Measurements from ENCODE around the gene TAMALIN.
"Not testable (repeated sequence)": the region's sequence is repeated elsewhere in the genome, so short reads cannot be mapped to it uniquely, and the experiment has no call there.

Gene TAMALIN

GRCh38 chr12:51972849-51973273, 33.9 kb upstream of the TAMALIN start:
- no peak for DNase-seq (ENCODE audit: low spot score)
- in situ Hi-C loops (cut with MboI; ENCODE audit: low pct_unique_long_range_greater_than_20kb, low sequenced_read_pairs, unreplicated experiment): loop anchor here (10.0 kb wide), 1 partner anchor 78 kb away; no protein-coding TSS in a partner anchor
- TF ChIP-seq CTCF (IDR thresholded peaks at IDR 0.05; ENCODE audit: extremely low read depth, insufficient read depth, missing control alignments): no peak

DNA sequence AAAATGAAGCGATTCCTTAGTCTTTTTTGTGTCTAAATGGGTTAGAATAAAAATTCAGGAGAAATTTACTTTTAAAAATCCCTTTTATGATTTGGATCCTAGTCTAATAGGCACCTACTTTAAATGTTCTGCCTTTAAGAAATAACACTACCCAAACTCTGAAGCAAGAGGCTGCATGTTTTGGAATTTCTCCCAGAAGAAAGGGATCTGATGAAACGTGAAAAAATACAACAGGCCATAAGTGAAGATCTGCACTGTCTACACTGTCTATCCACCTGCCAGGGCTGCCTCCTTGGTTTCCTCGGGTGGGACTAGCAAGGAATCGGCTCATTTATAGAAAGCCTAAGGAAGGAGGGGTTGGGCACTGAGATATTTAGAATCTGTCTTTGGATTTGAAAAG, 33.2 kb upstream of the TAMALIN start:
- no peak for DNase-seq (ENCODE audit: low spot score)

DNA sequence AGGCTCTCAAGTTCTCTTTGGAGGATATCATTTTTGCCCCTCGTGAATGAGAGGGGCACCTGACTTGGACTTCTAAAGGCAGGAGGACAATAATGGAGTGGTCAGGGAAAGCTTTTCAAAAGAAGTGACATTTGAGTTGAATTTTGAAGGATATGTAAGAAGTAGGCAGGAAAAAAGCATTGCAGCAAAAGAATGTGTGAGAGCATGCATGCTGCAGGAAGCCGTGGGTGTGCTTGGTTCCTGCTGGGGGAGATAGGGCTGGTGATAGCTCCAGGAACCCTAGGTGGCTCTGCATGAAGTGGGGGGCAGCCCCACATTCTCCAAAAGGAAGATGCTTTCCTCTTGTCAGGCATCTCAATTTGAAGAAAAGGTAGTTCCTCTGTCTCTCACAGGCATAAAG, 32.1 kb upstream of the TAMALIN start:
- TF ChIP-seq CTCF (IDR thresholded peaks at IDR 0.05; ENCODE audit: extremely low read depth, insufficient read depth, missing control alignments): no peak
- in situ Hi-C loops (cut with MboI; ENCODE audit: low pct_unique_long_range_greater_than_20kb, low sequenced_read_pairs, unreplicated experiment): loop anchor here (10.0 kb wide), 1 partner anchor 80 kb away; no protein-coding TSS in a partner anchor
- no peak for DNase-seq (ENCODE audit: low spot score)

More for the DNA sequence above, 33.2 kb upstream of the TAMALIN start:
- no peak for TF ChIP-seq CTCF (IDR thresholded peaks at IDR 0.05; ENCODE audit: extremely low read depth, insufficient read depth, missing control alignments)
- in situ Hi-C loops (cut with MboI; ENCODE audit: low pct_unique_long_range_greater_than_20kb, low sequenced_read_pairs, unreplicated experiment): loop anchor here (10.0 kb wide), 1 partner anchor 79 kb away; no protein-coding TSS in a partner anchor

DNA sequence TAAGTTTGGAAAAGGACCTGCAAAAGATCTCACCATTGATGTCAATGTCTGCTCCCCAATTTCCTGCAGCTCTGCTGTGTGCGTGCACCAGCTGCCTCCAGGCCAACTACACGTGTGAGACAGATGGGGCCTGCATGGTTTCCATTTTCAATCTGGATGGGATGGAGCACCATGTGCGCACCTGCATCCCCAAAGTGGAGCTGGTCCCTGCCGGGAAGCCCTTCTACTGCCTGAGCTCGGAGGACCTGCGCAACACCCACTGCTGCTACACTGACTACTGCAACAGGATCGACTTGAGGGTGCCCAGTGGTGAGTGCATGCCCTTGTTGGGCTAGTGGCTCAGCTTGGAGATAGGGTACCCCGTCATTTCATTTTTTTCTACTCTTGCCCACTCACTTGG, 31.6 kb upstream of the TAMALIN start:
- no peak for TF ChIP-seq CTCF (IDR thresholded peaks at IDR 0.05; ENCODE audit: extremely low read depth, insufficient read depth, missing control alignments)
- no peak for DNase-seq (ENCODE audit: low spot score)
- in situ Hi-C loops (cut with MboI; ENCODE audit: low pct_unique_long_range_greater_than_20kb, low sequenced_read_pairs, unreplicated experiment): loop anchor here (10.0 kb wide), 1 partner anchor 80 kb away; no protein-coding TSS in a partner anchor

DNA sequence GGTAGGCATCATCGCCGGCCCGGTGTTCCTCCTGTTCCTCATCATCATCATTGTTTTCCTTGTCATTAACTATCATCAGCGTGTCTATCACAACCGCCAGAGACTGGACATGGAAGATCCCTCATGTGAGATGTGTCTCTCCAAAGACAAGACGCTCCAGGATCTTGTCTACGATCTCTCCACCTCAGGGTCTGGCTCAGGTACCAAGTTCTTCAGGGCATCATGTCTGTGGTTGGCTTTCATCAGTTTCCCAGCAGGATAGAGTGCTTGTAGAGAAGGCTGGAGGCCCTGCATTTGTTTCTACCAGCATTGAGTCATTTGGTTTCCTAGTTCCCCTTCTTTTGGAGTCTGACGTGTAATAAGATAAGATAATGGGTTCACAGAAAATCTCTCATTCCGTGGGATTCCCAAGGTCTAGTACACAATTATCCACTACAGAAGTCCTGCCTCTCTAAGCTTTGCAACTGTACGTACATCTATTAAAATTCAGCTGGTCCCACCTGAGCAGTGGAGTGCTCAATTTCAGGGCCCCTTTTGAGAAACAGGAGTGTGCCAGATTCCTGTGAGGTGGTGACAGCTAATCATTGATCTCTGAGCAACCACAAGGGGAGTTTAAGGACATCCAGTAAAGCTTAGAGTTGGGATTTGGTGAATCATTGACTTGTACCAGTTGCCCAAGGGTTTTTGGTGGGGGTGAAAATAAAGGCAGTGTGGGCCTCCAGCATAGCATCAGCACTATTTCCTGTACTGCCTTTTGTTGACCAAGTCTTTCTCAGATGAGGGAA, 30.2 kb upstream of the TAMALIN start:
- TF ChIP-seq CTCF (IDR thresholded peaks at IDR 0.05; ENCODE audit: extremely low read depth, insufficient read depth, missing control alignments): no peak
- in situ Hi-C loops (cut with MboI; ENCODE audit: low pct_unique_long_range_greater_than_20kb, low sequenced_read_pairs, unreplicated experiment): loop anchor here (10.0 kb wide), 1 partner anchor 82 kb away; no protein-coding TSS in a partner anchor
- no peak for DNase-seq (ENCODE audit: low spot score)

GRCh38 chr12:51977320-51977753, 29.4 kb upstream of the TAMALIN start:
- TF ChIP-seq CTCF (IDR thresholded peaks at IDR 0.05; ENCODE audit: extremely low read depth, insufficient read depth, missing control alignments): no peak
- DNase-seq (ENCODE audit: low spot score): no peak
- in situ Hi-C loops (cut with MboI; ENCODE audit: low pct_unique_long_range_greater_than_20kb, low sequenced_read_pairs, unreplicated experiment): loop anchor here (10.0 kb wide), 1 partner anchor 83 kb away; no protein-coding TSS in a partner anchor

DNA sequence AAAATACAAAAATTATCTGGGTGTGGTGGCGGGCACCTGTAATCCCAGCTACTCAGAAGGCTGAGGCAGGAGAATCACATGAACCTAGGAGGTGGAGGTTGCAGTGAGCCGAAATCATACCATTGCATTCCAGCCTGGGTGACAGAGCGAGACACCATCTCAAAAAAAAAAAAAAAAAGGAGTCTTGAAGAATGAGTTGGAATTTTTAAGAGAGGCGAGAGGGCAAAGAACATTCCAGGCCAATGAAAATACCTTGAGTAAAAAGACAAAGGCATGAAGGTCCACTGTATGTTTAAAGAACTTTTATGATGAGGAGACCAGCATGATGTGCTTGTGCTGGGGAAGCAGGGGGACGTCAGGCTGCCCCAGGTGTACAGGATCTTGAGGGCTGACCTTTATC, 27.4 kb upstream of the TAMALIN start:
- DNase-seq (ENCODE audit: low spot score): not testable (repeated sequence)
- in situ Hi-C loops (cut with MboI; ENCODE audit: low pct_unique_long_range_greater_than_20kb, low sequenced_read_pairs, unreplicated experiment): loop anchor here (10.0 kb wide), 1 partner anchor 85 kb away; no protein-coding TSS in a partner anchor
